Activated naive CD4-positive, alpha-beta T cell treated with anti-CD3 and anti-CD28 coated beads for 36 hours (primary cell): Measurements from ENCODE around the gene TOR2A. TPM values are rescaled to one million over a fixed set of nuclear protein-coding genes. Genes with fewer than 3 reads are reported as not detected.
A peak's percentile ranks its signal among the peaks of the same experiment; 100 is the strongest.
"Not testable (repeated sequence)": the region's sequence is repeated elsewhere in the genome, so short reads cannot be mapped to it uniquely, and the experiment has no call there.

Experiments used
- CTCF ChIA-PET: fragments of 350-600 bp; sonication (Branson Sonifier 250); formaldehyde crosslinking; loops from one replicate; lab custom pipeline; 2021; ENCODE audit warnings: antibody characterized with exemption; lab: Charles Lee
- DNase-seq: peaks from one replicate; pipeline ENCODE4 v3.0.0-alpha.2; 2020
- H3K27ac Mint-ChIP-seq: one replicate; pipeline ENCODE4 v1.8.0; 2021; ENCODE audit warnings: mild to moderate bottlenecking, mixed read lengths
- H3K27me3 Mint-ChIP-seq: one replicate; pipeline ENCODE4 v1.8.0; 2021; ENCODE audit warnings: low read depth, mixed read lengths
- H3K36me3 Mint-ChIP-seq: one replicate; pipeline ENCODE4 v1.8.0; 2021; ENCODE audit warnings: low read depth, mixed read lengths
- H3K4me1 Mint-ChIP-seq: one replicate; pipeline ENCODE4 v1.8.0; 2021; ENCODE audit warnings: low read depth, mixed read lengths
- H3K4me3 Mint-ChIP-seq: one replicate; pipeline ENCODE4 v1.8.0; 2021; ENCODE audit warnings: mild to moderate bottlenecking, moderate library complexity, mixed read lengths
- H3K9me3 Mint-ChIP-seq: one replicate; pipeline ENCODE4 v1.8.0; 2021; ENCODE audit warnings: mixed read lengths
- intact Hi-C: fragments of 100-400 bp; cut with micrococcal nuclease; formaldehyde crosslinking; loops from one replicate; pipeline ENCODE4 v1.15.1; 2023
- total RNA-seq, 2 experiments: library from RNA; stranded (reverse); gene quantifications; one replicate each; pipeline ENCODE4 v1.2.3, GENCODE V29; 2021

Gene TOR2A
- total RNA-seq, 2 experiments from 2014 or later = 11.8 to 12.7 TPM

DNA sequence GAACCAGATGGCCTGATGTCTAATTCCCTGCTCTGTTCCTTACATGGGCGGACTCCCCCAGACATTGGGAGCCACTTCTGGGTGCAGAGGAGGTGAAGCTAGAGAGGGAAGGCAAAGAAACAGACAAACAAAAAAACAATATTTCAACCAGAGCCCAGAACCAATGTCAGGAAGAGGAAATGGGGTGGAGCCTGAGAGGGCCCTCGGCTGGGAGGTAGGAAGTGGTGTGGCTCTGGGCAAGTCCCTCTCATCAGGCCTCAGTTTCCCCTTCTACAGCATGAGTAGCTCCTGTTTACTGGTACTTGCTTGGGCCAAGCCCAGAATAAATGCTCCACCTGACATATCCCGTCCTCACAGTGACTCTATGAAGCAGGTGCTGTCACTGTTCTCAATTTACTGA is 32.3 kb upstream of the TOR2A start:
- Mint-ChIP-seq H3K4me3 (peak overlapping the region; percentile 41), H3K27ac (peak overlapping the region; percentile 88), H3K4me1 (peaks cover 72% of the 10 kb centered on the region), H3K36me3 (peaks cover 15% of the 10 kb centered on the region), H3K9me3 (no peaks in the 10 kb centered on the region), H3K27me3 (no peaks in the 10 kb centered on the region)
- intact Hi-C loops = no loop called here
- CTCF ChIA-PET = interaction anchor here (0.7 to 4.8 kb wide), 10 partner anchors 9 to 102 kb away, joined by 3 to 17 read pairs (median 4); partner anchors contain the start of gene TOR2A
- peak; percentile 53 for DNase-seq

DNA sequence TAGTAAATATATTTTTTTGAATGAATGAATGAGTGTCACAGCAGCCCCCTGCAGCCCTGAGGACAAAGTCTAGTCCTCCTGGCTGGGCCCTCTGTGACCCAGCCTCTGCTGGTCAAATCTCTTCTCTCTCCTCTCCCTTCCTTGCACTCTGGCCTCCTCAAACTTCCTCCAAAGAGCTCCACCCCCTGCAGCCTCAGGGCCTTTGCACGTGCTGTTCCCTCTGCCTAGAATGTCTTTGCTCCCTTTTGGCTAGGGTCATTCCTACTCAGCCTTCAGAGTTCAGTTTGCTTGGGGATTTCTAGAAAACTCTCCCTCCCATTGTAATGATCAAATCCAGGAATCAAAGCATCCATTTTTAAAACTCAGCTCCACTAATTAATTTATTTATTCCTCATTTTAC is 30.3 kb upstream of the TOR2A start:
- no peak overlapping the region for H3K27ac Mint-ChIP-seq
- intact Hi-C loops = no loop called here
- H3K4me3 Mint-ChIP-seq = no peak overlapping the region
- DNase-seq = no peak
- no peaks in the 10 kb centered on the region for H3K27me3 Mint-ChIP-seq
- peaks cover 56% of the 10 kb centered on the region for H3K4me1 Mint-ChIP-seq
- CTCF ChIA-PET = interaction anchor here (0.7 to 4.8 kb wide), 6 partner anchors 13 to 156 kb away, joined by 3 to 17 read pairs (median 4); partner anchors contain the start of genes SH2D3C and TOR2A
- no peaks in the 10 kb centered on the region for H3K9me3 Mint-ChIP-seq
- H3K36me3 Mint-ChIP-seq = peaks cover 11% of the 10 kb centered on the region

DNA sequence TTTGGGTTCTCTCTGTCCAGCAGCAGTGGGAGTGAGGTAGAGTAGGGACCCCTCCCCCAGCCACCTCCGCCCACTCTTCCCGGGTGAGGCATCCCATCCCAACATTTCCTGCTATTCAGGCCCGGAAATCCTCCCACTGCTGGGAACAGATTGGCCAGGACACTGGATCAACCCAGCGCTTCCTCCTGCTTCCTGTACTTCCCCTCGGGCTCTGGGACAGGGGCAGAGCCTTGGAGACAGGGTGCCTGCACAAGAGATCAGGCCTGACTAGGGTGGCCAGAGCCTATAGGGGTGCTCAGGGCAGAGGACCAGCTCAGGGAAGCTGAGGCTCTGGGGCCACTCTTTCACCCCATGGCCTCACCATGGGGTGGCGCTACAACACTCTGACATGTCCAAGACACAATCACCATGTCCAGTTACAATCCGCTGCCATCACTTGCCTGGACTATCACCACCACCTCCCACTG is 28.9 kb upstream of the TOR2A start:
- Mint-ChIP-seq H3K36me3 (peaks cover 10% of the 10 kb centered on the region), H3K27me3 (no peaks in the 10 kb centered on the region), H3K4me1 (peaks cover 44% of the 10 kb centered on the region), H3K4me3 (no peak overlapping the region), H3K27ac (peak overlapping the region; percentile 28), H3K9me3 (no peaks in the 10 kb centered on the region)
- CTCF ChIA-PET = interaction anchor here (0.8 to 4.8 kb wide), 7 partner anchors 20 to 157 kb away, joined by 3 to 18 read pairs (median 4); partner anchors contain the start of gene CDK9
- DNase-seq = peak; percentile 53
- intact Hi-C loops = no loop called here

DNA sequence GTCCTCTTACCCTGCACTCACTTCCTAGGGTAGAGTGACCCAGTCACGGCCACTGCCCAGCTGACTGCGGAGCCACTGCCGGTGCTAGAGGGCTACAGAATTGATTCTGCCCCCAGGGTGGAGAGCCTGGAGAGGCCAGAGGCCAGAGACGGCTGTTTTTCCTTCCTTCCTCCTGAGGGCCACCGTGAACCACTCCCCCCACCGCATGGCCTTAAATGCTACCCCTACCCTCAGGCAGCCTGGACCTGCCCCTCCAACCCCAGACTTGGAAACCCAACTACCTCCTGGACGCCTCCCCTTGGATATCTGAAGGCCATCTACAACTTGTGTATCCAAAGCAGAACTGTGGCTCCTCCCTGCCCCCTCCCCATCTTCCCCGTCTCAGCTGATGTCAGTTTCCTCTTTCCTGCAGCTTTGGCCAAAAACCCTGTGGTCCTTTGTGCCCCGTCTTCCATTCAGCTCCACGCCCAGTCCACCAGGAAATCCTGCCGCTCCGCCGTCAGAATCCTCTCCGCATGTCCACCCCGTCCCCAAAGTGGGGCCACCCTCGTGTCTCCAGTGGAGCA is 27.1 kb upstream of the TOR2A start:
- Mint-ChIP-seq H3K36me3 (peaks cover 7% of the 10 kb centered on the region), H3K27me3 (no peaks in the 10 kb centered on the region), H3K9me3 (no peaks in the 10 kb centered on the region), H3K4me1 (peaks cover 27% of the 10 kb centered on the region), H3K27ac (no peak overlapping the region), H3K4me3 (no peak overlapping the region)
- CTCF ChIA-PET = interaction anchor here (1.2 to 1.9 kb wide), 2 partner anchors 18 to 28 kb away, joined by 3 to 8 read pairs; partner anchors contain the start of gene TOR2A
- intact Hi-C loops = no loop called here
- DNase-seq = no peak

DNA sequence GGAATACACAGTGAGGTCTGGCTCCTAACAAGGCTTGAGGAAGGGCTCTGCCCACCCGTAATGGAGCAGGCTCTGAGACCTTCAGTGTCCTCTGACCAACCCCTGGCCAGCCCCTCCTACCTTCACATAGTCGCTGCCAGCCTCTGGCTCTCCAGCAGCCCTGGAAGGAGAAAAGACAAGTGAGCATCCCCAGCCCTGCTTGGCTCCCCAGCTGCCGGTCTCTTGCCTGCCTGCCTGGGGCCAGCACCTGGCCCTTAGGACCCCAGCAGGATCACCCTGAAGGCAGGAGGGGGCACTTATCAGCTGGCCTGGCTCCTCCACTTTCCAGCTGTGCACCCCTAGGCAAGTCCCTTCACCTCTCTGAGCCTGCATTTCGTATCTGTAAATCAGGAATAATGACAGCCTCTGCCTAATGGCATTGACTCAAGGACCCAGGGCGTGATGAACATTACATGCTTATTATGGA is 26.4 kb upstream of the TOR2A start:
- H3K27ac Mint-ChIP-seq = no peak overlapping the region
- H3K27me3 Mint-ChIP-seq = no peaks in the 10 kb centered on the region
- DNase-seq = no peak
- intact Hi-C loops = no loop called here
- CTCF ChIA-PET = no interaction called here
- no peak overlapping the region for H3K4me3 Mint-ChIP-seq
- no peaks in the 10 kb centered on the region for H3K9me3 Mint-ChIP-seq
- H3K4me1 Mint-ChIP-seq = peaks cover 21% of the 10 kb centered on the region
- H3K36me3 Mint-ChIP-seq = peaks cover 7% of the 10 kb centered on the region

DNA sequence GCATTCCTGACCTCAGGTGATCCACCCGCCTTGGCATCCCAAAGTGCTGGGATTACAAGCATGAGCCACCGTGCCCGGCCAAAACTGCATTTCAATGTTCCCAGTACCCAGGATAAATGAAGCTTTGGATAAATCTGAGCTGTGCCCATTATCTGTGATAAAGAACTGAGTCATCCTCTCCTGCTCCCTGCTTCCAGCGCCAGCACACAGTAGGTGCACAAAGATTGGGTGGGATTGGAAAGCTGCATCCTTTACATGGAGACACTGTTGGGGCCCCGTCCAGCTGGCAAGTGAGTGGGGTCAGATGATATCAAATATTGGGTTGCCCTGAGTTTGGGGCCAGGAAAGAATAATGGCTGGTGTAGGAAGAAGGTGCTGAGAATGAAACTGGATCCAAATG is 26.0 kb upstream of the TOR2A start:
- no peaks in the 10 kb centered on the region for H3K9me3 Mint-ChIP-seq

DNA sequence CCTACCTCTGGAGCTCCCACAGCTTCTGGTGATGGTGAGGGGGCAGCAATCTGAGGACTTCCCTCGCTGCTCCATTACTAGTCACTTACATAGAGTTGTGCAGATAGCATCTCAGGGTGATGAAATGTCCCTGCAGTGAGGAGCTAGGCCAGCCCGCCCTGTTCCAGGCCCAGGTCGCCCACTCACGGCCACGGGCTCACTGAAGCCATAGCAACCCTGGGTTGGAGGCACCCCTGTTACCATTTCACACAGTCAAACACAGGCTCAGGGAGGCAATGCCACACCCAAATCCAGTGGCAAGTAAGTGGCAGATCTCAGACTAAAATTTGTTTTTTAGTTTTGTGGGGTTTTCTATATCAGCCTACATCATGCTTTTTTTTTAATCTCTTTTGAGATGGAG is 23.7 kb upstream of the TOR2A start:
- H3K4me1 Mint-ChIP-seq = peaks cover 3% of the 10 kb centered on the region
- H3K9me3 Mint-ChIP-seq = no peaks in the 10 kb centered on the region
- intact Hi-C loops = no loop called here
- no peaks in the 10 kb centered on the region for H3K36me3 Mint-ChIP-seq
- CTCF ChIA-PET = no interaction called here
- H3K27ac Mint-ChIP-seq = no peak overlapping the region
- H3K27me3 Mint-ChIP-seq = no peaks in the 10 kb centered on the region
- no peak overlapping the region for H3K4me3 Mint-ChIP-seq
- no peak for DNase-seq

More for the DNA sequence above, 26.0 kb upstream of the TOR2A start:
- Mint-ChIP-seq H3K27ac (no peak overlapping the region), H3K4me3 (no peak overlapping the region), H3K4me1 (peaks cover 16% of the 10 kb centered on the region), H3K36me3 (peaks cover 3% of the 10 kb centered on the region), H3K27me3 (no peaks in the 10 kb centered on the region)
- DNase-seq = no peak
- intact Hi-C loops = no loop called here
- CTCF ChIA-PET = no interaction called here

DNA sequence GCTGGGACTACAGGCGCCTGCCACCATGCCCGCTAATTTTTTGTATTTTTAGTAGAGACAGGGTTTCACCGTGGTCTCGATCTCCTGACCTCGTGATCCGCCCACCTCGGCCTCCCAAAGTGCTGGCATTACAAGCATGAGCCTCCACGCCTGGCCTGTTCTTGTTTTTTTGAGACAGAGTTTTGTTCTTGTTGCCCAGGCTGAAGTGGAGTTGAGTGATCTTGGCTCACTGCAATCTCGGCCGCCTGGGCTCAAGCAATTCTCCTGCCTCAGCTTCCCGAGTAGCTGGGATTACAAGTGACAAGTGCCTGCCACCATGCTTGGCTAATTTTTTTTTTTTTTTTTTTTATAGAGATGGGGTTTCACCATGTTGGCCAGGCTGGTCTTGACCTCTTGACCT is 21.7 kb upstream of the TOR2A start:
- H3K27me3 Mint-ChIP-seq, H3K4me1 Mint-ChIP-seq, H3K9me3 Mint-ChIP-seq, H3K27ac Mint-ChIP-seq, intact Hi-C loops, H3K4me3 Mint-ChIP-seq, H3K36me3 Mint-ChIP-seq, DNase-seq: not testable (repeated sequence)
- CTCF ChIA-PET = interaction anchor here (0.6 to 0.8 kb wide), 3 partner anchors 9 to 68 kb away, joined by 3 to 5 read pairs (median 3); partner anchors contain the start of gene CDK9

DNA sequence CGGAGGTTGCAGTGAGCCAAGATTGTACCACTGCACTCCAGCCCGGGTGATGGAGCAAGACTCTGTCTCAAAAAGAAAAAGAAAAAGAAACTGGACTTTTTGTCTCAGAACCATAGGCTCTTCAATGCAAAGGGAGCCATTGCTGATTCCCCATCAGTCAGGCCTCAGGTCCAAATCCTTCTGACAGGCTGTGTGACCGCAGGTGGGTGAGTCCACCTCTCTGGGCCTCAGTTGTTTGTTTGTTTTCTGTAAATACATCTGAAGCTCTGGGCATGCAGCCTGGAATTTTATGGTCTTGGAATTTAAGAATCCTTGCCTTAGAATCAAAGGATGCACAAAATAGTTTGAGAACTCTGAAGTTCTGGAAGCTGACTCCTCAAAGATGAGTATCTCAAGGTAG is 21.1 kb upstream of the TOR2A start:
- no peaks in the 10 kb centered on the region for H3K9me3 Mint-ChIP-seq
- DNase-seq = no peak
- intact Hi-C loops = no loop called here
- no peak overlapping the region for H3K27ac Mint-ChIP-seq
- H3K4me3 Mint-ChIP-seq = no peak overlapping the region
- H3K27me3 Mint-ChIP-seq = no peaks in the 10 kb centered on the region
- no peaks in the 10 kb centered on the region for H3K36me3 Mint-ChIP-seq
- H3K4me1 Mint-ChIP-seq = no peaks in the 10 kb centered on the region
- CTCF ChIA-PET = interaction anchor here (0.6 to 1.1 kb wide), 4 partner anchors 10 to 230 kb away, joined by 3 to 5 read pairs (median 3); no protein-coding TSS in a partner anchor

DNA sequence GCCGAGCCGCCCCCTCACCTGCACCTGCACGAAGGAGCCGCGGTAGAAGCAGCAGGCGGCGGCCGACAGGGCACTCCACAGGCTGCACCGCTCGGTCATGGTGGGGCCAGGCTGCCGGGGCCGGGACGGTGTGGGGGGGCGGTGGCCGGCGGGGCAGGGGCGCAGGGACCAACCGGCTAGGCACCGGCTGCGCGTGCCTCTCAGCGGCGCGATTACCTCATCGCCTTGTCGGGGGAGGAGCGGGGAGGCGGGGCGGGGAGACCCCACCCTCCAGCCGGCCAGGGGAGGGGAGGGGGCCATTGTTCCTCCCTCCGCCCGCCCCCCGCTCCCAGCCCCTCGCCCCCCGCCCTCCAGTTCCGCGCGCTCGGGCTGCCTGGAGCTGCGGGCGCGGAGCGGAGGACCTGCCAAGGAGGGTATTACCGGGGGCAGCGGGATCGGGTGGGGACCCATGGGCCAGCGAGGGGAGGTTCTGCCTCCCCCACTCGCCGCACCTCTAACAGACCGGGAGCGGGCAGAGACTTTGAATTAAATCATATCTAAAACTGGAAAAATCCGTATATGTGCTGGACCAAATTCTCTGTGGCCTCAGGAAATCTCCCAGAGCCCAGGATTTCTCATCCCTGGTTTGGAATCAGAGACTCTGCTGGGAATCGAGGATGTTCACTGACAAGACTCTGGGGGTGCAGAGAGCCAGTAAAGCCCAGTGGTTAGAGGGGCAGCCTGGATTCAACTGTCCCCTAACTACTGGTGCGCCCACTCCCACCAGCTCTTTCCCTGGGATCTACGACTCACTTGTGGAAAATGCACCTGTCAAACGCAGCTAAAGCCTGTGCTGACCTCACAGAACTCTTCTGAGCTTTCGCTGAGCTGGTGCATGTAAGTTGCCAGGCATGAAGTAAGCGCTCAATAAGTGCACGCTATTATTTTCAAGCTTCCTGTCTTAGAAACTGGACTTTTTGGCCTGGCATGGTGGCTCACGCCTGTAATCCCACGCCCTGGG is 20.3 kb upstream of the TOR2A start:
- Mint-ChIP-seq H3K4me3 (no peak overlapping the region), H3K36me3 (peaks cover 4% of the 10 kb centered on the region), H3K27ac (no peak overlapping the region), H3K4me1 (no peaks in the 10 kb centered on the region), H3K9me3 (no peaks in the 10 kb centered on the region), H3K27me3 (no peaks in the 10 kb centered on the region)
- intact Hi-C loops = no loop called here
- CTCF ChIA-PET = interaction anchor here (1.1 kb wide), 2 partner anchors 15 to 21 kb away, joined by 3 read pairs; no protein-coding TSS in a partner anchor
- no peak for DNase-seq

DNA sequence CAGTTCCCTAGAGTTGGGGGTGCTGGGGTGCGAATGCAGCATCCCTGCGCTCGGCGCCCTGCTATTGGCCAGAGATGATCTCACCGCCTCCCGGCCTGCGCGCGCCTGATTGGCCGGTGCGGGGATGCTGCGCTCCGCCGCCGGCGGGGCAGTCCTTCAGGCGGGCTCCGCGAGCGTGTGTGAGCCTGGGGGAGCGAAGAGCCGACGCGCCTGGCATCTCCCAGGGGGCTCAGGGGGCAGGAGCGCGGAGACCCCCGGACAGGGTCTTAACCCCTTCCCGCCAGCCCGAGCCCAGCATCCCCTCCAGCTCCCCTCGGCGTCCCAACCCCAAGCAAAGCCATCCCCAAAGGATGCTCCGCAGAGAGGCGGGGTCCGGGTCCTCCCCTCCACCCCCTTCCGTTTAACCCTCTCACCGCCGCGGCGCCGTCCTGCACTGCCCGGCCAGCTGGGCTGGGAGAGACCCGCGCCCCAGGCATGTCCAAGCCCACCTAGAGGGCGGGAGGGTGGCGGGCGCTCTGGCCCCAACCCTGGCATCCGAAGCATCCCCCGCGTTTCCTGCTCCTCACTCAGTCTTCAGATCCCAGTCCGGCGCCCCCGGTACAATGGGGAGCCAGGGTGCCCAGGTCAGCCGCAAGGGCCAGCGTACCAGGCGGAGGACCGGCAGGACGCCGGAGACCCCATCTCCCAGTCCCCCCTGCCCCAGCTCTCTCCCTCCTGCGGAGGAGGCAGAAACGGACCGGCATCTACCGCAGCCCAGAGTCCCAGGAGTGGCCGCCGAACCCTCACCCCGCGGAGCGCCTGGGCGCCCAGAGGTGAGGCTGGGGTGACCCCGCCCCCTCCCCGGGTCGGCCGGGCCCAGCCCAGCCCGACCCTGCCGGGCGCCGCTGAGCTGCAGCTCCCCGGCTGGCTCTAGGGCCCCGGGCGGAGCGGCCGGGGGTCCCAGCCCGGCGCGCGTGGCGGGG is 19.3 kb upstream of the TOR2A start:
- intact Hi-C loops = no loop called here
- Mint-ChIP-seq H3K9me3 (no peaks in the 10 kb centered on the region), H3K27ac (no peak overlapping the region), H3K27me3 (no peaks in the 10 kb centered on the region), H3K4me3 (no peak overlapping the region), H3K36me3 (peaks cover 7% of the 10 kb centered on the region), H3K4me1 (no peaks in the 10 kb centered on the region)
- CTCF ChIA-PET = no interaction called here
- no peak for DNase-seq
